ENCODE results near the gene TTC39A. TPM values are rescaled to one million over a fixed set of nuclear protein-coding genes. Genes with fewer than 3 reads are reported as not detected.

TTC39A gene
- total and polyA plus RNA-seq, 2 donors from 2014 or later = 31.4 to 70.1 TPM

DNA sequence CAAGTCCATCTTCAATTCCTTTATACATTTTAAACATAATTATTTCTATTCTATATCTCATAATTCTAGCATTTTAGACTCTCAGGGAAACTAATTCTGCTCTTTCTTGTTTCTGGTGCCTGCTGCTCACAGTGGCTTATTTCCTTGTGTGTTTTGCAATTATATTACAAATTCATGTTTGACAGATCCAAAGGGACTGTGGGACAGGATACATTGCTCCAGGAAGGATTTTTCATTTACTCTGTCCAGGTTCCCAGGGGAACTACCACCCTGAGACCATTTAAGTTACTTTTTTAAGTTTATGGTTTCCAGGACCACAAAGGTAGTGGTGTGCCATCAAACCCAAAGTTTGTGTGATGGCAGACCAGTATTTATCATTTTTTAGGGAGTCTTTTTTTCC is 6.6 kb downstream of the TTC39A start:
- H3K27ac ChIP-seq (ENCODE audit: low read depth in 2 of 2, low read length in 2 of 2) = peak overlapping the region in 1 of 2 donors; percentile 14
- no peak for DNase-seq
- FAIRE-seq = no peak
- no peaks in the 10 kb centered on the region for H3K36me3 ChIP-seq (ENCODE audit: control insufficient read depth in 2 of 3, insufficient read depth in 3 of 3, low read length in 3 of 3)
- H3K4me1 ChIP-seq (ENCODE audit: control insufficient read depth in 2 of 3, insufficient read depth in 2 of 3, low read depth in 1 of 3, low read length in 3 of 3) = peaks cover 0 to 4% (median 0%) of the 10 kb centered on the region in 3 donors
- no peaks in the 10 kb centered on the region for H3K9me3 ChIP-seq (ENCODE audit: control insufficient read depth in 2 of 3, insufficient read depth in 1 of 3, low read length in 3 of 3)
- intact Hi-C loops (cut with DNase I) = no loop called here
- no peaks in the 10 kb centered on the region for H3K27me3 ChIP-seq (ENCODE audit: control insufficient read depth, insufficient read depth, low read length)
- H3K4me3 ChIP-seq (ENCODE audit: low read length in 3 of 3) = no peak overlapping the region
- TF ChIP-seq, protein P1, sequence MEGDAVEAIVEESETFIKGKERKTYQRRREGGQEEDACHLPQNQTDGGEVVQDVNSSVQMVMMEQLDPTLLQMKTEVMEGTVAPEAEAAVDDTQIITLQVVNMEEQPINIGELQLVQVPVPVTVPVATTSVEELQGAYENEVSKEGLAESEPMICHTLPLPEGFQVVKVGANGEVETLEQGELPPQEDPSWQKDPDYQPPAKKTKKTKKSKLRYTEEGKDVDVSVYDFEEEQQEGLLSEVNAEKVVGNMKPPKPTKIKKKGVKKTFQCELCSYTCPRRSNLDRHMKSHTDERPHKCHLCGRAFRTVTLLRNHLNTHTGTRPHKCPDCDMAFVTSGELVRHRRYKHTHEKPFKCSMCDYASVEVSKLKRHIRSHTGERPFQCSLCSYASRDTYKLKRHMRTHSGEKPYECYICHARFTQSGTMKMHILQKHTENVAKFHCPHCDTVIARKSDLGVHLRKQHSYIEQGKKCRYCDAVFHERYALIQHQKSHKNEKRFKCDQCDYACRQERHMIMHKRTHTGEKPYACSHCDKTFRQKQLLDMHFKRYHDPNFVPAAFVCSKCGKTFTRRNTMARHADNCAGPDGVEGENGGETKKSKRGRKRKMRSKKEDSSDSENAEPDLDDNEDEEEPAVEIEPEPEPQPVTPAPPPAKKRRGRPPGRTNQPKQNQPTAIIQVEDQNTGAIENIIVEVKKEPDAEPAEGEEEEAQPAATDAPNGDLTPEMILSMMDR (IDR thresholded peaks at IDR 0.05; ENCODE audit: borderline replicate concordance, extremely low read depth, insufficient read depth) = no peak
- no peak overlapping the region for H3K9ac ChIP-seq (ENCODE audit: low read length in 3 of 3)

DNA sequence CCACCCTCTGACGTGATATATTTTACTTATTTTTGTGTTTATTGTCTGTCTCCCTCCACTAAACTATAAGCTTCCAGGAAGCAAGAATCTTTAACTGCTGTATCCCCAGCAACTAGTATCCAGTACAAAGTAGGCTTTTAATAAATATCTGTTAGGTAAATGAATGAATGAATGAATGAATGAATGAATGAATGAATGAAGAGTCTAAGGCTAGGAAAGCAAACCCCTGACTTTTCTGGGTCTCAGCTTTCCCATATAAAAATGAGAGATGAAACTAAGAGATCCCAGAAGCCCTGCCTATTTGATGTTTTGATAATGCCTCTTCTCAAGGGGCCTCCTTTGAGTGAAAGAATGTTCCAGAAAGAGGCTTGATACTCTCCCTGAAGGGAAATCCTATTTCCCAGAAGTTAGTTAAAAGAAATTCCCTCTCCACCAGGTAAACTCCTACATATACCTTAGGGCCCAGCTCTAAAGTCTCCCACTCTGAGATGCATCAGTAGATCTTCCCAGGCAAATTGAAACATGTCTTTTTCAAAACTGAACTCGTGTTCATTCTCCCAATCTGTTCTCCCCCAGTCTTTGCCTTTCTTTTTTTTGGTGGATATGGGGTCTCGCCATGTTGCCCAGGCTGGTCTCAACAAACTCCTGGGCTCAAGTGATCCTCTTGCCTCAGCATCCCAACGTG is 7.8 kb downstream of the TTC39A start:
- Histone ChIP-seq H3K27me3 (ENCODE audit: control insufficient read depth, insufficient read depth, low read length) (no peaks in the 10 kb centered on the region), H3K4me1 (ENCODE audit: control insufficient read depth in 2 of 3, insufficient read depth in 2 of 3, low read depth in 1 of 3, low read length in 3 of 3) (peaks cover 0 to 4% (median 0%) of the 10 kb centered on the region in 3 donors), H3K36me3 (ENCODE audit: control insufficient read depth in 2 of 3, insufficient read depth in 3 of 3, low read length in 3 of 3) (no peaks in the 10 kb centered on the region), H3K27ac (ENCODE audit: low read depth in 2 of 2, low read length in 2 of 2) (no peak overlapping the region), H3K9me3 (ENCODE audit: control insufficient read depth in 2 of 3, insufficient read depth in 1 of 3, low read length in 3 of 3) (no peaks in the 10 kb centered on the region), H3K4me3 (ENCODE audit: low read length in 3 of 3) (no peak overlapping the region), H3K9ac (ENCODE audit: low read length in 3 of 3) (no peak overlapping the region)
- intact Hi-C loops (cut with DNase I) = no loop called here
- FAIRE-seq = no peak
- DNase-seq = no peak
- TF ChIP-seq, protein P1 (IDR thresholded peaks at IDR 0.05; ENCODE audit: borderline replicate concordance, extremely low read depth, insufficient read depth) = no peak

DNA sequence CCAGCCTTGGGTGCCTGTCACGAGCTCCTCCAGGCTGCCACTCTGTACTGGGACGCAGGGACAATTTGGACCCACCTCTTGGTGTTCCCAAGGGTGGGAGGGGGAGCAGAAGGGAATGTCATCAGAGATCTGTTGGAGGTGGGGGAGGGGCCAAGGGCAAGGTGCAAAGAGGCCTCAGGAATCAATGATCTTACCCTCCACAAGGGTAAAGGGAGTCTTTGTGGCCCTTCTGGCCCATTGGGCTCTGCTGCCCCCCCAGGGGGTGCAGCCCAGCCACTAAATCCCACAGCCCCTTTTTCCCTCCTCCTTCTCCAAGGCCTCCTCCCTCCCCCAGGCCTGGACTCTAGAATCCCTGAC is 8.5 kb downstream of the TTC39A start:
- Histone ChIP-seq H3K27ac (ENCODE audit: low read depth in 2 of 2, low read length in 2 of 2) (no peak overlapping the region), H3K9me3 (ENCODE audit: control insufficient read depth in 2 of 3, insufficient read depth in 1 of 3, low read length in 3 of 3) (no peaks in the 10 kb centered on the region), H3K27me3 (ENCODE audit: control insufficient read depth, insufficient read depth, low read length) (no peaks in the 10 kb centered on the region), H3K9ac (ENCODE audit: low read length in 3 of 3) (no peak overlapping the region), H3K36me3 (ENCODE audit: control insufficient read depth in 2 of 3, insufficient read depth in 3 of 3, low read length in 3 of 3) (no peaks in the 10 kb centered on the region), H3K4me3 (ENCODE audit: low read length in 3 of 3) (no peak overlapping the region), H3K4me1 (ENCODE audit: control insufficient read depth in 2 of 3, insufficient read depth in 2 of 3, low read depth in 1 of 3, low read length in 3 of 3) (peaks cover 0 to 7% (median 4%) of the 10 kb centered on the region in 3 donors)
- no peak for DNase-seq
- no peak for FAIRE-seq
- intact Hi-C loops (cut with DNase I) = no loop called here
- TF ChIP-seq, protein P1 (IDR thresholded peaks at IDR 0.05; ENCODE audit: borderline replicate concordance, extremely low read depth, insufficient read depth) = no peak
